ENCODE measurements around the gene MAFG. TPM values are rescaled to one million over a fixed set of nuclear protein-coding genes. Genes with fewer than 3 reads are reported as not detected.

The MAFG gene
- total and polyA plus RNA-seq, 9 of the 15 experiments (the other 6 are each of a cell fraction or from before 2014, with no cell fraction given), result 1.1 to 58.1 (median 24.9) TPM

DNA sequence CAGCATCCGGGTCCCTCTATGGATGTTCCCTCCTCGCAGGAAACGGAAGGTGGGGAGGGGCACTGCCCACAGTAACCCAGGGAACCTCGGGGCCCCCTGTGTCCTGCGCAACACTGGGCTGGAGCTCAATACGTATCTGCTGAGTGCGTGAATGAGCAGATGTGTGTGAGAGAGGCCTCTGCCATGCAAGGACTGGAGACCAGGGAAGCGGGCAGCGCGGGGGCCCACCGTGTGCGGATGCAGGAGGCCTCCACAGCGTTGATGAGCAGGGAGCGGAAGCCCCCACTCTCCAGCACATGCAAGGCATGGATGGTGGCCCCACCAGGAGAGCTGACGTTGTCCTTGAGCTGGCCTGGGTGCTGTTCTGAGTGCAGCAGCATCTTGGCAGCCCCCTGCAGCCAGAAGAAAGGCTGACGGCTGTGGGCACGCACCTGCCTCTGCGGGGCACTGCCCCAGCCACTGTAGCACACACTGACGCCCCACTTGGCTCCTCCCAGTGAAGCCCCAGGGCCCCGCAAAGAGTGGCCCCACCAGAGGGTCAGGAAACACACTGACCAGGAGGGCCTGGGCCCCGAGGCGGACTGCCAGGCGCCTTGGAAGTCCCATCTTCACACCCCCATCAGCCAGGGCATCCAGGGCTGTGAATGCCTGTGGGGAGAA is 6.7 kb upstream of the MAFG start:
- BruUV-seq (replicated peaks), result no TSS peak
- Histone ChIP-seq H3K4me3 (no peak overlapping the region), H3K36me3 (ENCODE audit: control insufficient read depth, insufficient read depth, low read length) (peaks cover 36% of the 10 kb centered on the region; the same call in 2 of the 3 replicates), H3K9ac (ENCODE audit: insufficient read depth in 1 of 2, low read depth in 2 of 2, low read length in 2 of 2) (peak overlapping the region in 1 of 2 experiments; percentile 55; a peak in 2 of 4 replicates), H3K9me1 (ENCODE audit: control insufficient read depth, insufficient read depth, low read length) (peaks cover 13% of the 10 kb centered on the region), H3K9me3 (replicated peaks; ENCODE audit: control insufficient read depth, insufficient read depth, low read depth, low read length) (no peaks in the 10 kb centered on the region), H3K79me2 (ENCODE audit: control insufficient read depth, insufficient read depth, low read length) (peaks cover 25% of the 10 kb centered on the region), H2AFZ (ENCODE audit: low read depth, low read length) (no peak overlapping the region), H3K4me1 (replicated peaks in 1 of 2; ENCODE audit: control insufficient read depth in 2 of 2, insufficient read depth in 2 of 2, low read length in 2 of 2) (peaks cover 30 to 96% of the 10 kb centered on the region in 2 experiments), H3K27ac (ENCODE audit: extremely low read depth, low read depth, low read length) (no peak overlapping the region), H3K4me2 (ENCODE audit: insufficient read depth, low read length) (no peak overlapping the region), H3K27me3 (ENCODE audit: control insufficient read depth in 2 of 2, insufficient read depth in 2 of 2, low read length in 2 of 2) (no peaks in the 10 kb centered on the region), H4K20me1 (replicated peaks; ENCODE audit: control insufficient read depth, insufficient read depth, low read length) (peaks cover 7% of the 10 kb centered on the region)
- DNase-seq (ENCODE audit: extremely low read depth in 1 of 4, low spot score in 3 of 4) (no peak), ATAC-seq (no peak), FAIRE-seq (no peak)
- ChIA-PET CTCF (ENCODE audit: low intra/inter-chr PET ratio) (no interaction called here), POLR2A (interaction anchor here (0.5 to 1.6 kb wide), 7 partner anchors 8 to 679 kb away, joined by 3 to 6 read pairs (median 4); no protein-coding TSS in a partner anchor)
- 91% methylated on average over 21 of the region's 23 CpGs for WGBS (ENCODE audit: insufficient coverage, low coverage, missing lambda C conversion rate)
- in situ Hi-C loops (cut with MboI) (no loop called here), intact Hi-C loops (cut with micrococcal nuclease) (no loop called here)
- no peak for TF ChIP-seq PHF21A (IDR thresholded peaks at IDR 0.05; ENCODE audit: borderline replicate concordance, low read depth)
- no peak for TF ChIP-seq MAFK (IDR thresholded peaks at IDR 0.05; ENCODE audit: low read length)
- 0 out of 2 replicates have a peak, but pooled peaks have one; percentile 31 for TF ChIP-seq POLR2G (IDR thresholded peaks at IDR 0.05; ENCODE audit: low read depth, low read length)
- TF ChIP-seq BRF1 (IDR thresholded peaks at IDR 0.05; ENCODE audit: borderline replicate concordance, extremely low read depth, insufficient read length), result no peak
- peak; percentile 53 for TF ChIP-seq RBFOX2 (IDR thresholded peaks at IDR 0.05; ENCODE audit: low read depth, low read length)
- TF ChIP-seq PHF8 (IDR thresholded peaks at IDR 0.05; ENCODE audit: borderline replicate concordance, low read length), result 0 out of 2 replicates have a peak, but pooled peaks have one; percentile 0
- no peak for TF ChIP-seq ZBTB1 (CRISPR knock-in tag; IDR thresholded peaks at IDR 0.05; ENCODE audit: borderline replicate concordance, low read depth)
